Measurements from ENCODE around the gene UBR2. TPM values are rescaled to one million over a fixed set of nuclear protein-coding genes. Genes with fewer than 3 reads are reported as not detected.

The UBR2 gene
- total and polyA plus RNA-seq, 2 of the 13 experiments (the other 11 are each of a cell fraction or from before 2014, with no cell fraction given): 17.6 to 29.3 TPM

- TF ChIP-seq ZBTB37 (CRISPR knock-in tag; IDR thresholded peaks at IDR 0.05) (no peak), CENPX (CRISPR knock-in tag; IDR thresholded peaks at IDR 0.05) (no peak), PHB2 (IDR thresholded peaks at IDR 0.05; ENCODE audit: partially characterized antibody) (no peak), ZBTB8A (CRISPR knock-in tag; IDR thresholded peaks at IDR 0.05; ENCODE audit: borderline replicate concordance, low read depth) (no peak), ZNF34 (CRISPR knock-in tag; IDR thresholded peaks at IDR 0.05; ENCODE audit: borderline replicate concordance) (no peak), ATRX (CRISPR knock-in tag; IDR thresholded peaks at IDR 0.05; ENCODE audit: borderline replicate concordance) (no peak), PBX2 (CRISPR knock-in tag; IDR thresholded peaks at IDR 0.05) (no peak), ZNF281 (CRISPR knock-in tag; IDR thresholded peaks at IDR 0.05; ENCODE audit: borderline replicate concordance) (no peak), ATF7 (IDR thresholded peaks at IDR 0.05) (no peak), ATF7 (CRISPR knock-in tag; IDR thresholded peaks at IDR 0.05) (no peak), MXD4 (CRISPR knock-in tag; IDR thresholded peaks at IDR 0.05) (no peak; the same call in 1 of the 2 replicates), ZBTB10 (CRISPR knock-in tag; IDR thresholded peaks at IDR 0.05; ENCODE audit: borderline replicate concordance) (no peak), UBTF (CRISPR knock-in tag; IDR thresholded peaks at IDR 0.05) (no peak), CHD4 (IDR thresholded peaks at IDR 0.05; ENCODE audit: borderline replicate concordance, low read length) (no peak), TRIM24 (CRISPR knock-in tag; IDR thresholded peaks at IDR 0.05) (no peak), PTBP1 (IDR thresholded peaks at IDR 0.05; ENCODE audit: low read depth, low read length, poor library complexity, severe bottlenecking) (no peak), ZNF776 (CRISPR knock-in tag; IDR thresholded peaks at IDR 0.05) (no peak), ELK4 (CRISPR knock-in tag; IDR thresholded peaks at IDR 0.05; ENCODE audit: borderline replicate concordance) (no peak)
These were observed 162.8 kb downstream of the UBR2 start (continued) for GRCh38 chr6:42726485-42727086.
